SK-N-SH (cell line): ENCODE measurements around the gene PRC1. TPM values are rescaled to one million over a fixed set of nuclear protein-coding genes. Genes with fewer than 3 reads are reported as not detected.

Experiments
- CTCF ChIA-PET: fragments of 300-600, 350-600 bp; formaldehyde crosslinking; extraction: SDS; loops from one replicate; lab custom pipeline; 2021; lab: Yijun Ruan, JAX
- POLR2A ChIA-PET: fragments of 350-600 bp; sonication (Branson Sonifier 250); formaldehyde crosslinking; extraction: SDS; loops from one replicate; lab custom pipeline; 2020; ENCODE audit warnings: antibody characterized with exemption, inconsistent platforms; lab: Yijun Ruan, JAX
- DNase-seq: peaks from one replicate; pipeline ENCODE4 v3.0.0; 2012
- H2AFZ ChIP-seq: fragments of 200-600 bp; sonication (generic); 2 replicates; pipeline ENCODE4 v1.8.1; 2016; ENCODE audit warnings: antibody characterized with exemption, mild to moderate bottlenecking, low read depth
- H3F3A ChIP-seq: fragments of 200-600 bp; sonication (generic); replicated peaks from 2 replicates; pipeline ENCODE3; 2016; ENCODE audit warnings: antibody characterized with exemption, mild to moderate bottlenecking; ENCODE audit not compliant: insufficient read depth
- H3K27ac ChIP-seq, 2 experiments: fragments of 200-500 bp in 1 of 2; fragments of 200-600 bp in 1 of 2; sonication (Bioruptor generic) in 1 of 2; sonication (generic), shearing (Covaris generic) in 1 of 2; 2 replicates each; pipeline versions ENCODE4 v1.5.1 to v1.6.1; 2014 to 2016; ENCODE audit warnings: low read depth in 2 of 2, inconsistent platforms in 1 of 2, low read length in 1 of 2, mild to moderate bottlenecking in 1 of 2, mixed read lengths in 1 of 2
- H3K27me3 ChIP-seq: fragments of 200-600 bp; sonication (generic), shearing (Covaris generic); 2 replicates; pipeline ENCODE4 v1.6.1; 2016; ENCODE audit warnings: mixed run types; ENCODE audit not compliant: insufficient read depth
- H3K36me3 ChIP-seq, 2 experiments: fragments of 200-500 bp in 1 of 2; fragments of 200-600 bp in 1 of 2; sonication (Bioruptor generic) in 1 of 2; sonication (generic) in 1 of 2; replicated peaks in 1 of 2; 2 replicates each; pipeline versions ENCODE3 to v1.5.1; 2014 to 2016; ENCODE audit warnings: low read length in 1 of 2, mild to moderate bottlenecking in 1 of 2; ENCODE audit not compliant: insufficient read depth in 2 of 2, control insufficient read depth in 1 of 2
- H3K4me1 ChIP-seq, 2 experiments: fragments of 200-500 bp in 1 of 2; fragments of 200-600 bp in 1 of 2; sonication (Bioruptor generic) in 1 of 2; sonication (generic), shearing (Covaris generic) in 1 of 2; 2 replicates each; pipeline versions ENCODE4 v1.5.1 to v1.6.1; 2014 to 2016; ENCODE audit warnings: low read depth in 1 of 2, low read length in 1 of 2, mixed run types in 1 of 2; ENCODE audit not compliant: insufficient read depth in 2 of 2, control insufficient read depth in 1 of 2
- H3K4me2 ChIP-seq: fragments of 200-600 bp; sonication (generic), shearing (Covaris generic); 2 replicates; pipeline ENCODE4 v1.6.1; 2017; ENCODE audit warnings: mixed run types
- H3K4me3 ChIP-seq, 2 experiments: fragments of 200-500 bp in 1 of 2; fragments of 200-600 bp in 1 of 2; sonication (Bioruptor generic) in 1 of 2; sonication (generic), shearing (Covaris generic) in 1 of 2; 2 replicates each; pipeline versions ENCODE4 v1.5.1 to v1.8.1; 2014 to 2016; ENCODE audit warnings: low read depth in 2 of 2, inconsistent platforms in 1 of 2, low read length in 1 of 2, mild to moderate bottlenecking in 1 of 2, mixed read lengths in 1 of 2, moderate library complexity in 1 of 2
- H3K79me2 ChIP-seq: fragments of 200-600 bp; sonication (generic); 2 replicates; pipeline ENCODE4 v1.8.1; 2017; ENCODE audit warnings: mild to moderate bottlenecking; ENCODE audit not compliant: insufficient read depth
- H3K9ac ChIP-seq: fragments of 200-600 bp; sonication (generic); 2 replicates; pipeline ENCODE4 v1.6.1; 2017; ENCODE audit warnings: mixed run types
- H3K9me2 ChIP-seq: fragments of 200-600 bp; sonication (generic); 2 replicates; pipeline ENCODE4 v1.6.1; 2017; ENCODE audit warnings: mixed run types
- H3K9me3 ChIP-seq: fragments of 200-600 bp; sonication (generic); 2 replicates; pipeline ENCODE4 v1.6.1; 2017; ENCODE audit warnings: mixed run types, mild to moderate bottlenecking, moderate library complexity
- H4K20me1 ChIP-seq: fragments of 200-600 bp; sonication (generic); 2 replicates; pipeline ENCODE4 v1.6.1; 2017; ENCODE audit warnings: mild to moderate bottlenecking, mixed run types; ENCODE audit not compliant: insufficient read depth
- CHD2 ChIP-seq: fragments of 150-350 bp; IDR thresholded peaks from 2 replicates; pipeline ENCODE4 v1.6.1; 2018; ENCODE audit warnings: low read length; ENCODE audit not compliant: partially characterized antibody
- FOSL2 ChIP-seq: IDR thresholded peaks from 2 replicates; pipeline ENCODE4 v1.4.0; 2012; ENCODE audit warnings: low read depth, mild to moderate bottlenecking, moderate library complexity, borderline replicate concordance
- FOXJ3 ChIP-seq: sonication (generic); formaldehyde crosslinking; IDR thresholded peaks from 2 replicates; pipeline ENCODE4 v1.5.1; 2020; ENCODE audit warnings: mild to moderate bottlenecking, missing genetic modification reagents
- FOXM1 ChIP-seq: IDR thresholded peaks from 2 replicates; pipeline ENCODE4 v1.4.0; 2012; ENCODE audit warnings: low read depth, mild to moderate bottlenecking
- GABPA ChIP-seq: IDR thresholded peaks from 2 replicates; pipeline ENCODE4 v1.4.0; 2012; ENCODE audit warnings: low read depth, mild to moderate bottlenecking
- GATA2 ChIP-seq: sonication (generic); formaldehyde crosslinking; IDR thresholded peaks from 2 replicates; pipeline ENCODE4 v1.5.0; 2020; ENCODE audit warnings: mild to moderate bottlenecking, missing genetic modification reagents
- IRF3 ChIP-seq: fragments of 150-350 bp; IDR thresholded peaks from 2 replicates; pipeline ENCODE4 v1.6.1; 2016; ENCODE audit warnings: mild to moderate bottlenecking, low read depth, low read length
- JUND ChIP-seq: IDR thresholded peaks from 2 replicates; pipeline ENCODE4 v1.4.0; 2012
- MAX ChIP-seq: IDR thresholded peaks from 2 replicates; pipeline ENCODE4 v1.4.0; 2012; ENCODE audit warnings: low read depth
- MXI1 ChIP-seq: IDR thresholded peaks from 2 replicates; pipeline ENCODE4 v1.6.1; 2012; ENCODE audit warnings: mild to moderate bottlenecking, low read depth, low read length, improper control_type of control experiment
- NFIC ChIP-seq: IDR thresholded peaks from 2 replicates; pipeline ENCODE4 v1.4.0; 2012; ENCODE audit warnings: borderline replicate concordance
- NRF1 ChIP-seq: IDR thresholded peaks from 2 replicates; pipeline ENCODE4 v1.6.1; 2012; ENCODE audit warnings: low read depth, mild to moderate bottlenecking, low read length
- RFX5 ChIP-seq: IDR thresholded peaks from 2 replicates; pipeline ENCODE4 v1.6.1; 2012; ENCODE audit warnings: mild to moderate bottlenecking, improper control_type of control experiment, low read length
- RXRA ChIP-seq: IDR thresholded peaks from 2 replicates; pipeline ENCODE4 v1.4.0; 2012; ENCODE audit warnings: low read depth, mild to moderate bottlenecking, borderline replicate concordance
- SIN3A ChIP-seq: IDR thresholded peaks from 2 replicates; pipeline ENCODE4 v1.6.1; 2012; ENCODE audit warnings: low read depth, mild to moderate bottlenecking, low read length, moderate library complexity, borderline replicate concordance
- TAF1 ChIP-seq: IDR thresholded peaks from 2 replicates; pipeline ENCODE4 v1.6.1; 2012; ENCODE audit warnings: low read depth, mild to moderate bottlenecking, low read length, moderate library complexity, borderline replicate concordance
- ZBTB33 ChIP-seq: IDR thresholded peaks from 2 replicates; pipeline ENCODE4 v1.4.0; 2012; ENCODE audit warnings: low read depth, borderline replicate concordance
- WGBS: methylation state at CpG from one replicate; pipeline ENCODE4 v1.1.6; 2017; ENCODE audit warnings: low lambda C conversion rate; 5-methylcytosine and 5-hydroxymethylcytosine counted together
- polyA plus RNA-seq, 3 experiments: library from polyadenylated mRNA; depleted of rRNA; stranded (reverse); fragments of >200 nt; gene quantifications; 2 replicates each; pipeline ENCODE4 v1.2.3, GENCODE V29; 2012

Gene PRC1
- polyA plus RNA-seq, 1 of the 3 experiments (the other 2 are of a cell fraction) = 125 TPM

- H3K4me1 ChIP-seq = peaks cover 7 to 11% of the 10 kb centered on the region in 2 experiments
- no peak overlapping the region for H3K27ac ChIP-seq
- H3K4me3 ChIP-seq = no peak overlapping the region
- peaks cover 6% of the 10 kb centered on the region; the same call in 1 of the 2 replicates for H4K20me1 ChIP-seq
- WGBS = 97% methylated on average over 4 of the region's 4 CpGs
- no peak for TF ChIP-seq FOXJ3 (CRISPR knock-in tag)
- no peak for TF ChIP-seq JUND
- TF ChIP-seq CHD2 = no peak
- TF ChIP-seq GABPA = no peak
- no peak for TF ChIP-seq RFX5
- TF ChIP-seq GATA2 = no peak
- no peak for TF ChIP-seq NFIC
- TF ChIP-seq ZBTB33 = no peak
- TF ChIP-seq FOSL2 = no peak
- TF ChIP-seq MAX = no peak
- no peak for TF ChIP-seq SIN3A
- no peak for TF ChIP-seq IRF3
- TF ChIP-seq TAF1 = no peak
- no peak for TF ChIP-seq NRF1
- TF ChIP-seq RXRA = no peak
- no peak for TF ChIP-seq FOXM1
- no peak for TF ChIP-seq MXI1
- H2AFZ ChIP-seq = no peak overlapping the region
- CTCF ChIA-PET = interaction anchor here (1.5 to 2.4 kb wide), 5 partner anchors 20 to 59 kb away, joined by 4 to 11 read pairs (median 4); partner anchors contain the start of gene HDDC3
- H3K79me2 ChIP-seq = peaks cover 96% of the 10 kb centered on the region
- H3K36me3 ChIP-seq = no peaks in the 10 kb centered on the region
- H3K9me3 ChIP-seq = no peaks in the 10 kb centered on the region
- POLR2A ChIA-PET = no interaction called here
- no peak overlapping the region for H3K4me2 ChIP-seq
- no peaks in the 10 kb centered on the region for H3K9me2 ChIP-seq
- no peaks in the 10 kb centered on the region for H3K27me3 ChIP-seq
- no peak for DNase-seq
- H3K9ac ChIP-seq = no peak overlapping the region
- H3F3A ChIP-seq = peaks cover 12% of the 10 kb centered on the region
These were observed 3.9 kb downstream of the PRC1 start for GRCh38 chr15:90990446-90990845.
